ENCODE data around the gene SUMO4. TPM values are rescaled to one million over a fixed set of nuclear protein-coding genes. Genes with fewer than 3 reads are reported as not detected.

Gene SUMO4
- total RNA-seq, 3 donors from 2014 or later (not counting 1 experiment from before 2014, with no cell fraction given), result 3.4 to 5.3 (median 4.8) TPM

GRCh38 chr6:149419696-149420404, 19.8 kb downstream of the SUMO4 start:
- Mint-ChIP-seq H3K27me3 (ENCODE audit: low read depth in 2 of 2) (no peaks in the 10 kb centered on the region), H3K4me3 (no peak overlapping the region)
- intact Hi-C loops (cut with micrococcal nuclease), result no loop called here

DNA sequence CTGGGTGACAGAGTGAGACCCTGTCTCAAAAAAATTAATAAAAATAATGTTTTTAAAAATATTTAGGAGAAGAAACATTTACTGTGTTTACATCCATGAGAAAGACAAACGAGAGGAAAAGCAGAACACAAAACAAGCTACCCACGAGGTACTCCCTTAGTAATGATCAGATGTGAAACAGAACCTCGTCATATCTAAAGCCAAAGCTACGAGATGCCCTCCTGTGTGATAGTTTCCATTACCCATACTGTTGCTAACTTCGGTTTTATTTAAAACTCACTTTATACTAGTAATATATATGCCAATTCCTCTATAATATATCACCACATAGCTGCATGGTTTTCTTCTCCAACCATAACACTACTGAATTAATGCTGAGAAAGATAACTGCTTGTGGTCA, 21.1 kb downstream of the SUMO4 start:
- no peaks in the 10 kb centered on the region for H3K9me3 ChIP-seq (ENCODE audit: control insufficient read depth, insufficient read depth, low read length)
- H3K27me3 ChIP-seq (ENCODE audit: control insufficient read depth, insufficient read depth, low read length), result peaks cover 2% of the 10 kb centered on the region
- WGBS (ENCODE audit: insufficient coverage), result 71% methylated on average over 5 of the region's 5 CpGs
- H3K27ac ChIP-seq (ENCODE audit: low read length), result no peak overlapping the region
- intact Hi-C loops (cut with micrococcal nuclease), result no loop called here
- ATAC-seq (no peak), DNase-seq (no peak)
- H3K27me3 Mint-ChIP-seq (ENCODE audit: low read depth in 2 of 2), result peaks cover 0 to 2% of the 10 kb centered on the region in 2 donors
- H3K36me3 Mint-ChIP-seq, result no peaks in the 10 kb centered on the region
- no peak overlapping the region for H3K27ac Mint-ChIP-seq
- no peak overlapping the region for H3K4me3 ChIP-seq (ENCODE audit: low read length)
- H3K4me1 Mint-ChIP-seq, result peaks cover 0 to under 1% of the 10 kb centered on the region in 2 donors
- H3K36me3 ChIP-seq (ENCODE audit: control insufficient read depth, insufficient read depth, low read length), result no peaks in the 10 kb centered on the region
- no peak overlapping the region for H3K4me3 Mint-ChIP-seq
- TF ChIP-seq, protein P1, sequence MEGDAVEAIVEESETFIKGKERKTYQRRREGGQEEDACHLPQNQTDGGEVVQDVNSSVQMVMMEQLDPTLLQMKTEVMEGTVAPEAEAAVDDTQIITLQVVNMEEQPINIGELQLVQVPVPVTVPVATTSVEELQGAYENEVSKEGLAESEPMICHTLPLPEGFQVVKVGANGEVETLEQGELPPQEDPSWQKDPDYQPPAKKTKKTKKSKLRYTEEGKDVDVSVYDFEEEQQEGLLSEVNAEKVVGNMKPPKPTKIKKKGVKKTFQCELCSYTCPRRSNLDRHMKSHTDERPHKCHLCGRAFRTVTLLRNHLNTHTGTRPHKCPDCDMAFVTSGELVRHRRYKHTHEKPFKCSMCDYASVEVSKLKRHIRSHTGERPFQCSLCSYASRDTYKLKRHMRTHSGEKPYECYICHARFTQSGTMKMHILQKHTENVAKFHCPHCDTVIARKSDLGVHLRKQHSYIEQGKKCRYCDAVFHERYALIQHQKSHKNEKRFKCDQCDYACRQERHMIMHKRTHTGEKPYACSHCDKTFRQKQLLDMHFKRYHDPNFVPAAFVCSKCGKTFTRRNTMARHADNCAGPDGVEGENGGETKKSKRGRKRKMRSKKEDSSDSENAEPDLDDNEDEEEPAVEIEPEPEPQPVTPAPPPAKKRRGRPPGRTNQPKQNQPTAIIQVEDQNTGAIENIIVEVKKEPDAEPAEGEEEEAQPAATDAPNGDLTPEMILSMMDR (IDR thresholded peaks at IDR 0.05), result no peak
- no peaks in the 10 kb centered on the region for H3K9me3 Mint-ChIP-seq
- H3K4me1 ChIP-seq (ENCODE audit: control insufficient read depth, insufficient read depth, low read length), result no peaks in the 10 kb centered on the region

More at GRCh38 chr6:149419696-149420404, 19.8 kb downstream of the SUMO4 start:
- ATAC-seq (no peak), DNase-seq (no peak)
- Mint-ChIP-seq H3K27ac (no peak overlapping the region), H3K4me1 (peaks cover 0 to 5% of the 10 kb centered on the region in 2 donors), H3K9me3 (no peaks in the 10 kb centered on the region), H3K36me3 (no peaks in the 10 kb centered on the region)
- Histone ChIP-seq H3K4me1 (ENCODE audit: control insufficient read depth, insufficient read depth, low read length) (no peaks in the 10 kb centered on the region), H3K27ac (ENCODE audit: low read length) (no peak overlapping the region), H3K9me3 (ENCODE audit: control insufficient read depth, insufficient read depth, low read length) (no peaks in the 10 kb centered on the region), H3K27me3 (ENCODE audit: control insufficient read depth, insufficient read depth, low read length) (peaks cover 2% of the 10 kb centered on the region), H3K36me3 (ENCODE audit: control insufficient read depth, insufficient read depth, low read length) (no peaks in the 10 kb centered on the region), H3K4me3 (ENCODE audit: low read length) (no peak overlapping the region)
- TF ChIP-seq, protein P1 (IDR thresholded peaks at IDR 0.05), result no peak
- WGBS (ENCODE audit: insufficient coverage), result 76% methylated on average over 12 of the region's 13 CpGs

GRCh38 chr6:149422581-149422980, 22.5 kb downstream of the SUMO4 start:
- Histone ChIP-seq H3K27me3 (ENCODE audit: control insufficient read depth, insufficient read depth, low read length) (peaks cover 2% of the 10 kb centered on the region), H3K9me3 (ENCODE audit: control insufficient read depth, insufficient read depth, low read length) (no peaks in the 10 kb centered on the region), H3K27ac (ENCODE audit: low read length) (no peak overlapping the region), H3K36me3 (ENCODE audit: control insufficient read depth, insufficient read depth, low read length) (no peaks in the 10 kb centered on the region), H3K4me3 (ENCODE audit: low read length) (no peak overlapping the region), H3K4me1 (ENCODE audit: control insufficient read depth, insufficient read depth, low read length) (no peaks in the 10 kb centered on the region)
- ATAC-seq (no peak), DNase-seq (no peak)
- Mint-ChIP-seq H3K27me3 (ENCODE audit: low read depth in 2 of 2) (peaks cover 0 to 2% of the 10 kb centered on the region in 2 donors), H3K4me1 (no peaks in the 10 kb centered on the region), H3K9me3 (no peaks in the 10 kb centered on the region), H3K27ac (no peak overlapping the region), H3K4me3 (no peak overlapping the region), H3K36me3 (no peaks in the 10 kb centered on the region)
- intact Hi-C loops (cut with micrococcal nuclease), result no loop called here
- TF ChIP-seq, protein P1 (IDR thresholded peaks at IDR 0.05), result no peak
- 94% methylated on average over 4 of the region's 4 CpGs for WGBS (ENCODE audit: insufficient coverage)

Data from natural killer cell (primary cell).